NK-92 (cell line): Measurements from ENCODE around the gene KDM6A.
"Not testable (repeated sequence)": the region's sequence is repeated elsewhere in the genome, so short reads cannot be mapped to it uniquely, and the experiment has no call there.

Experiments used
- DNase-seq: peaks from one replicate; lab custom pipeline; 2025; ENCODE audit not compliant: unreplicated experiment; lab: John Stamatoyannopoulos, UW

Gene KDM6A

DNA sequence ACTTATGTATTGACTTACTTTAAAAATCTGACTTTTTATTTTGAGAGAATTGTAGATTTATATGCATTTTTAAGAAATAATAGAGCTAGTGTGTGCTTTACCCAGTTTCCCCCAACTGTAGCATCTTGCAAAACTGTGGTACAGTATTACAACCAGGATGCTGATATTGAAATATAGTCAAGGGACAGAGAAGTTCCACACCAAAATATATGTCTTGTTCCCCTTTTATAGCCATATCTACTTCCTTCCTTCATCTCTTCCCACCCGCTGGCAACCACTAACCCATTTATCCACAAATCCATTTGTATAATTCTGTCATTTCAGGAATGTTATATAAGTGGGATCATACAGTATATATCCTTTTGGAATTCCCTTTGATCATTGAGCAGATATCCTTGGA lies 16.8 kb downstream of the KDM6A start:
- DNase-seq, result no peak

DNA sequence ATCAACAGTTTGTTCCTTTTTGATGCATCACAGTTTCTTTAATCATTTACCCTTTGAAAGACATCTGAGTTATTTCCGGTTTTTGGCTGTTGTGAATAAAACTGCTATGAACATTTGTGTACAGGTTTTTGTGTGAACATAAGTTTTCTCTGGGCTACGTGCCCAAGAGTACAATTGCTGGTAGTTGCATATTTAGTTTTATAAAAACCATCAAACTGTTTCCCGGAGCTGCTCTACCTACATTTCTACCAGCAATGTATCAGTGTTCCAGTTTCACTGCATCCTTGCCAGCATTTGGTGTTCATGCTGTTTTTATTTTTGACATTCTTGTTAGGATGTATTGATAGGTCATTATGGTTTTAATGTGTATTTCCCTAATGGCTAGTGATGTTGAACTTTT lies 17.3 kb downstream of the KDM6A start:
- DNase-seq, result no peak

DNA sequence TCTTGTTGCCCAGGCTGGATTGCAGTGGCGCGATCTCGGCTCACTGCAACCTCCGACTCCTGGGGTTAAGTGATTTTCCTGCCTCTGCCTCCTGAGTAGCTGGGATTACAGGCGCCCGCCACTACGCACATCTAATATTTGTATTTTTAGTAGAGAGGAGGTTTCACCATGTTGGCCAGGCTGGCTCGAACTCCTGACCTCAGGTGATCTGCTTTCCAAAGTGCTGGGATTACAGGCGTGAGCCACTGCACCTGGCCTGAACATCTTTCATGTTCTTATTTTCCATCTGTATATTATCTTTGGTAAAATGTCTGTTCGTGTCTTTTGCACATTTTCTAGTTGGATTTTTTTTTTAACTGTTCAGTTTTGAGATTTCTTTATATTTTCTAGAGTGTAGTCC lies 17.7 kb downstream of the KDM6A start:
- DNase-seq, result not testable (repeated sequence)

DNA sequence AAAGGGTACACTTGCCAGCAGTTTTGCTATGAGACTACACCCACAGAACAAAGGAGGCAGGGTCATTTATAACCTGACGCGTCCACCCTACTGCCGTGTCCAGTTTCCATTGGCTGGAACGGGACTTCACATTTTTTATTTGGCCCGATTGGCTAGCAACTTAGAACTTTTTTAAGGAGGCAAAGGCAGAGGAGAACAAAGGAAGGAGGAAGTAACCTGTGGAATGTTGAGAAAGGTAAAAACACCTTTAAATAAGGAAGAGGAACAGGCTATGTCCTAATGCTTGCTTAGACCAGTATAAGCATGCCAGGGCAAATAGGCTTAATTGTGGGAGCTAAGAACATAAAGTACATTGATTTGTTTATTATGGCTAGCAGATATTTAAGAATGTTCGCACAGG lies 18.7 kb downstream of the KDM6A start:
- no peak for DNase-seq

DNA sequence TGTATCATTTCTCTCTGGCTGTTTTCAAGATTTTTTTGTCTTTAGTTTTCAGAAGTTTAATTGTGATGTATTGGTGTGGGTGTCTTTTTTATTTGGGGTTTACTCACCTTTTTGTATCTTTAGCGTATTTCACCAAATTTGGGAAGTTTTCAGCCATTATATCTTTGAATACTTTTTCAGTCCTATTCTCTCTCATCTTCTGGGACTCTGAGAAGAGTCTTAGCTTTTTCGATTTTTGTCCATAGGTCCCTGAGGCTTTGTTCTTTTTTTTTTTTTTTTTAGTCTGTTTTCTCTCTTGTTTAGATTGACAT lies 23.8 kb downstream of the KDM6A start:
- DNase-seq, result no peak

DNA sequence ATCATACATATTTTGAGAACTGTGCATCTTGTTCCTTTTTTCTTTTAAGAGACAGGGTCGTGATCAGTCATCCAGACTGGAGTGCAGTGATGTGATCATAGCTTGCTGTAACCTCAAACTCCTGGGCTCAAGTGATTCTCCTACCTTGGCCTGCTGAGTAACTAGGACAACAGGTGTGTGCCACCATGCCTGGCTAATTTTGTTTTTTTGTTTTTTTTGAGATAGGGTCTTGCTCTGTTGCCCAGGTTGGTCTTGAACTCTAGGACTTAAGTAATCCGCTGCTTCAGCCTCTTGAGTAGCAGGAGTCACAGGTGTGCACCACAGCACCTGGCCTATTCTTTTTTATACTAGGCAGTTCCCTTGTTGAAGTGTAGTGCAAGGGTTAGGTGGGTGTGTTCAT lies 24.6 kb downstream of the KDM6A start:
- DNase-seq, result no peak

DNA sequence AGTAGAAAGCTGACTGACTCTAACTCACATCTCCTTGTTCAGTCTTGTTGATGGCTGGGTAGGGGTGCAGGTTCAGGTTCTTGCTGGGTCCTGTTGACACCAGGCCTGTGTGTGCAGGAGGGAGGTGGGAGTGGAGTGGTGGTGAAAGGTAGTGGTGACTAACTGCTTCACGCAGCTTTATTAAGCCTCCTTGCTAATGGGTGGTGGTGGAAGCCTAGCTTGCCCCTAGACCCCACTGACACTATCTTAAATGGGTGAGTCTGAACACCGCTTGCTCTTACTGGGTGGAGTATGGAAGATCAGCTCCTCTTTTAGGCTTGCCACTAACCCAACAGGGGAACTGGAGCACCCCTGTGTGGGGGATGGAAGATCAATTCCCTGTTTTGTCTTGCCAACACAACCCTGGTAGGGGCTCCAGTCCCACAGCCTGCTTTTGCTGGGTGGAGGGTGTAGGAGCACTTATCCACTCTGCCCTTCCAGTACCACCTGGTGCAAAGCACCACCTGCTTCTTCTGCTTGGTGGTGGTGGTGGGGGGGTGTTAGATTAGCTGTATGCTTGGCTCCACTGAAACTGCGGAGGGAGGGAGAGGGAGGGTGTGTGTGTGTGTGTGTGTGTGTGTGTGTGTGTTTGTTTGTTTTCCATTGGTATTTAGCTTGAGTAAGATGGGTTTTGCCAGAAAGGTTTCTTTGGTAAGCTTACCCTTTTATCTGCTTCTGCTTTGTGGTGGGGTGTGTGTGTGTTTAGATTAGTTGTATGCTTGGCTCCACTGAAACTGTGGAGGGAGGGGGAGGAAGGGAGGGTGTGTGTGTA lies 25.6 kb downstream of the KDM6A start:
- DNase-seq, result no peak

DNA sequence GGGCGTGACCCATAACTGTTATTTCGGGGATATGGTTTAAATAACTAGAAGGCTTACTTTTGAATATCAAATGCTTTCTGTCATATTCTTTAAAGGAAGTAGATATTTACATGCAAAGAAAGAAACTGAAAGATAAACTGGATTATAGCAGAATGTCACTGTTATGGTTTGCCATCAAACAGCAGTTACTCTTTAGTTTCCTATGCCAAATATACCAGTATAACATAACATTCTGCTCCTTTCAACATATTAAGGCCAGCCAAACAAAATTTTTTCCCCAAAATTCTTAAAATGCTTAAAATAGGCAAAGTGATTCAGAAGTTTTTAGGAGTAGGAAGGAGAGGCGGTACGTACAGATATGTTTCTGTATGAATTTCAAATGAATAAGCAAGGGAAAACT lies 27.0 kb downstream of the KDM6A start:
- no peak for DNase-seq

DNA sequence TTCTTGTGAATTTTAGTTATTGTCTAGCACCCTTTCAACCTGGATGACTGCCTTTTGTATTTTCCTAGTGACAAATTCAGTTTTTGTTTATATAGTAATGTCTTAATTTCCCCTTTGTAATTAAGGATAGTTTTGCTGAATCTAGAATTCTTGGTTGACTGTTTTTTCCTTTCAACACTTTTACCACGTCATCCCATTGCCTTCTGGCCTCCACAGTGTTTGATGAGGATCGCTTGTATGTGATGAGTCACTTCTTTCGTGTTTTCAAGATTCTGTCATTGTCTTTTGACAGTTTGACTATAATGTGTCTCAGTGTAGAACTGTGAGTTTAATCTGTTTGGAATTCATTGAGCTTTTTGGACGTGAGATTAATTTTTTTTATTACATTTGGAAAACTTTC lies 30.1 kb downstream of the KDM6A start:
- no peak for DNase-seq

DNA sequence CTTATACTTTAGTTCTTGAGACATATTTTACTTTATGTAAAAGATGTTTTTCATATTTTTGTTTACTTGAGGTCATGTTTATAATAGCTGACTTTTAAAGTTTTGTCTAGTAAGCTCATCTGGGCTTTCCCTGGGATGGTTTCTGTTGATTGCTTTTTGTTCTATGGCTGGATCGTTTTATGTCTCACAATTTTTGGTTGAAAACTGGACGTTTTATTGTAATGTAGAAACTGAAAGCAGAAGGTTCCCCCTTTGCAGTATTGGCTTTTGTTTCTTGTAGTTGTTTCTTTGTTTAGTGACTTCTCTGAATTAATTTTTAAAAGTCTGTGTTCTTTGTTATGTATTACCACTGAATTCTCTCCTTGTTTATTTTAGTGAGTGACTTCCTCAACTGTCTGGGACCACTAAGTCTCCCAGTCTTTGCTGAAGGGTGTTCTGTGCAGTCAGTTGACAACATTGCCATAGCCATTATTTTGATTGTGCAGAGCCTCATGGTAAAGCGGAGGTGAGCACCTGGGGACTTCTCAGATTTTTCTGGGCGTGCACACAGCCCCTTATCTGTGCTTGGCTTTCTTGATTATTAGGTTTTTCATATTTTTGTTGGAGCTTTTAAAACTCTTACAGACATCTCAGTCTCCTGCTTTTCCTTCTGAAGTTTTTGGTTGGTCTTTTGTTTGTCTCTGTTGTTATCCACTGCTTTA lies 31.0 kb downstream of the KDM6A start:
- DNase-seq, result no peak

DNA sequence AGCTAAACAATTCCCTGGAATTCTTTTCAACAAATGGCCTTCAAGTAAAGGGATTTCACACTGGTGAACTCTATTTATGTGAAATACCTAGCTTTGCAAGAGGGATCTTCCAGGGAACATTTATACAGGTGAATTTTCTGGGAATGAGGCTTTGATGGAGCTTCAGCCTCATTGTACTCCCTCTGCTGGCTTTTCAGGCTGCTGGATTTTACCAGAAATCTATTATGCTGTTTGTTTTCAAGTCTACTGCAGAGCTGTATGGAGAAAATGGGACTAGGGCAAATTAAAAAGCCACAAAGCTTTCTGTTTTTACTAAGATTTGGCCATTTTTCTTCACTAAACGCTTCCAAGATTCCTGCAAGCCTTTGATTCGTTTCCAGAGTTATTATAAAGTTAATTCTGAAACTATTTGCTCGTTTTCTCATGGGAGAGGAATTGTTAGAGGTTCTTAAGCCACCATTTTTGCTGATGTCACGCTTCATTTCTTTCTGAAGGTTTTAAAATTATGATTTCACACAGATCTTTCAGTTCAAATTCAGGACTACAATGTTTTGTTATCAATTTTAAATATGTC lies 31.6 kb downstream of the KDM6A start:
- no peak for DNase-seq

DNA sequence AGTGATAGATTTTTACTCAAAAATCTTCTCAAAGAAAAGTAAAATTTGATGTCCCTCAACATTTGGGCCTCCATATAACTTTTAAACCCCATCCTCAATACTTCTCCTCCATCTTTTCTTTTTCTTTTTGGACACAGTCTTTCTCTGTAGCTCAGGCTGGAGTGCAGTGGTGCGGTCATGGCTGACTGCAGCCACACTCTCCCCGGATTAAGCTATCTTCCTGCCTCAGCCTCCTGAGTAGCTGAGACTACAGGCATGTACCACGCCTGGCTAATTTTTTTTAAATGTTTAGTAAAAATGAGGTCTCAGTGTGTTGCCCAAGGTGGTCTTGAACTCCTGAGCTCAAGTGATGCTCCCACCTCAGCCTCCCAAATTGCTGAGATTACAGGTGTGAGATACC lies 33.1 kb downstream of the KDM6A start:
- DNase-seq, result no peak

DNA sequence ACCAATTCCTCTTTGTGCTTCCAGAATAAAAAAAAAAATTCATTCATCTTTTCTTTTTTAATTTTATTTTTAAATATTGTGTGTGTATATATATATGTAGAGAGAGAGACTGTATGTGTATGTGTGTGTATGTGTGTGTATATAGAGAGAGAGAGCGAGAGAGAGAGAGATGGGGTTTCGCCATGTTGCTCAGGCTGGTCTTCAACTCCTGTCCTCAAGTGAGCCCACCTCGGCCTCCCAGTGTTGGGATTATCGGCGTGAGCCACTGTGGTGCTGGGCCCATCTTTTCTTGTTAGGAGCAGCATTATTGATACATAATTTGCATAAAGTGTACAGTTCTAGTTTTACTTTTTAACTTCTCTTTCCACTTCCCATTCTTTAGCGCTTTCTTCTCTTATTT lies 33.6 kb downstream of the KDM6A start:
- DNase-seq, result no peak

DNA sequence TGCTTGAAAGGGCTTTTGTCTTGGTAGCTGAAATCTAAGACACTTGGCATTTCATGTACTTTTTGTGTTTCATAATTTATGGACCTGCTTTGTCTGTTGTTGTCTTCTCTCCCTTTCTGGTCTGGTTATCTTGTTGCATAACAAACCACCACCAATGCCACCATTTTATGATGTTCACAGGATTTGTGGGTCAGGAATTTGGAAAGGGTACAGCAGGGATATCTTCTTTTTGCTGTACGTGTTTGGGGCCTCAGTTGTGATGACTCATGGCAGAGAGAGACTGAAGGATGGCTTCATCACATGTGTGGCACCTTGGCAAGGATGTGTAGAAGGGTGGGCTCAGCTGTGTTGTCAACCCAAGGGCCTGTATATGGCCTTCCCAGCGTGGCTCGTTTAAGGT lies 35.2 kb downstream of the KDM6A start:
- no peak for DNase-seq

DNA sequence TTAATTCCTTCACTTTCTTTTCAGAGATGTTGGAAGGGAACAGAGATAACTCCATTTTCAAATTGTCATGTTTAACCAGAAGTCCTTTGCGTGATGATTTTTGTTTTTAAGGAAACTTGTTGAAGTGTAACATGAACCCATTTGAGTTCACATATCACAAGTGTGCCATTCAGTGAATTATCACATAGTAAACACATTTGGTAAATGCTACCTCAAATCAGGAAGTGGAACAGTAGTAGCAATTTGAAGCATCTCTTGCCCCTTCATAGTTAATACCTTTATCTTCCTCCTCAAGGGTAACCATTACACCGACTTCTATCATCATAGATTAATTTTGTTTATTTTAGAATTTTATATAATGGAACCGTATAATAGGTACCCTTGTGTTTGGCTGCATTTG lies 35.8 kb downstream of the KDM6A start:
- DNase-seq, result no peak

DNA sequence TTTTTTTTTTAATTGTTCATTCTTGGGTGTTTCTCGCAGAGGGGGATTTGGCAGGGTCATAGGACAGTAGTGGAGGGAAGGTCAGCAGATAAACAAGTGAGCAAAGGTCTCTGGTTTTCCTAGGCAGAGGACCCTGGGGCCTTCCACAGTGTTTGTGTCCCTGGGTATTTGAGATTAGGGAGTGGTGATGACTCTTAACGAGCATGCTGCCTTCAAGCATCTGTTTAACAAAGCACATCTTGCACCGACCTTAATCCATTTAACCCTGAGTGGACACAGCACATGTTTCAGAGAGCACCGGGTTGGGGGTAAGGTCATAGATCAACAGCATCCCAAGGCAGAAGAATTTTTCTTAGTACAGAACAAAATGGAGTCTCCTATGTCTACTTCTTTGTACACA lies 37.5 kb downstream of the KDM6A start:
- not testable (repeated sequence) for DNase-seq

DNA sequence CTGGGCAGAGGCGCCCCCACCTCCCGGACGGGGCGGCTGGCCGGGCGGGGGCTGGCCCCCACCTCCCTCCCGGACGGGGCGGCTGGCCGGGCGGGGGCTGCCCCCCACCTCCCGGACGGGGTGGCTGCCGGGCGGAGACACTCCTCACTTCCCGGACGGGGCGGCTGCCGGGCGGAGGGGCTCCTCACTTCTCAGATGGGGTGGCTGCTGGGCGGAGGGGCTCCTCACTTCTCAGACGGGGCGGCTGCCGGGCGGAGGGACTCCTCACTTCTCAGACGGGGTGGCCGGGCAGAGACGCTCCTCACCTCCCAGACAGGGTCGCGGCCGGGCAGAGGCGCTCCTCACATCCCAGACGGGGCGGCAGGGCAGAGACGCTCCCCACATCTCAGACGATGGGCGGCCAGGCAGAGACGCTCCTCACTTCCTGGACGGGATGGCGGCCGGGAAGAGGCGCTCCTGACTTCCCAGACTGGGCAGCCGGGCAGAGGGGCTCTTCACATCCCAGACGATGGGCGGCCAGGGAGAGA lies 38.1 kb downstream of the KDM6A start:
- not testable (repeated sequence) for DNase-seq

DNA sequence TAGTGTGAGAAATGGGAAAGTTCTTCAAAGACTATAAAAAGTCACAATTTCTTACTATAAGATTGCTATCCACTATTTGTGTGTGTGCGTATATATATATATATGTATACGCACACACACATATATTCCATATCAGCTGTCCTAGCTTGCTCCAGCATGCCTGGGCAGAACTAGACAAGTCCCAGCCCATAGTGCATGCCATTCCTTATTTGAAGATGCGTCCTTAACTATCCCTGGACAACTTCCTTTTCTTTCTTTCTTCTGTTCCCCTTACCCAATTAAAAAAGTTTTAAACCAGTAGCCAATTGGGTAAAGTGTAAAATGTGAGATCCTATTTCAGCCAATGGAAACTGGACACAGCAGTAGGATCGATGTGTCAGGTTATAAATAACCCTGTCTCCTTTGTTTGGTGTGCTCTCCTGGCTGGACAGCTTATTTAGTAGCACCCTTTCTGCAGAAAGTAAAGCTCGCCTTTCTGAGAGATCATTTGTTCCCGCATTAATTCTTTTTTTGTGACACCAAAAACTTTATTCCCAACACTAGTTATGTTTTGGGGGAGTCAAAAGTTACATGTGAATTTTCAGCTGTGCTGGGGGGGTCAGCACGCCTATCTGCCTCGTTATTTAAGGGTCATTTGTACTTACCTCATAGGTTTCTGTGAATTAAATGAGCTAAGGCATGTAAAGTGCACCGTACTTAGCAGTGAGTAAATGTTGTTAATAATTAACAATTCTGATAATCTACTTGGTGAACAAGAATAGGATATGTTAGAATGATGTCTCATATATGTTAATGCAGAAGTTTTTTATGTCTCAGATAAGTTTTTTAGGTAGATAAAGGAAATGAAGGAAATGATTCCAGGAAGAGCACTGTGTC lies 40.9 kb downstream of the KDM6A start:
- no peak for DNase-seq

DNA sequence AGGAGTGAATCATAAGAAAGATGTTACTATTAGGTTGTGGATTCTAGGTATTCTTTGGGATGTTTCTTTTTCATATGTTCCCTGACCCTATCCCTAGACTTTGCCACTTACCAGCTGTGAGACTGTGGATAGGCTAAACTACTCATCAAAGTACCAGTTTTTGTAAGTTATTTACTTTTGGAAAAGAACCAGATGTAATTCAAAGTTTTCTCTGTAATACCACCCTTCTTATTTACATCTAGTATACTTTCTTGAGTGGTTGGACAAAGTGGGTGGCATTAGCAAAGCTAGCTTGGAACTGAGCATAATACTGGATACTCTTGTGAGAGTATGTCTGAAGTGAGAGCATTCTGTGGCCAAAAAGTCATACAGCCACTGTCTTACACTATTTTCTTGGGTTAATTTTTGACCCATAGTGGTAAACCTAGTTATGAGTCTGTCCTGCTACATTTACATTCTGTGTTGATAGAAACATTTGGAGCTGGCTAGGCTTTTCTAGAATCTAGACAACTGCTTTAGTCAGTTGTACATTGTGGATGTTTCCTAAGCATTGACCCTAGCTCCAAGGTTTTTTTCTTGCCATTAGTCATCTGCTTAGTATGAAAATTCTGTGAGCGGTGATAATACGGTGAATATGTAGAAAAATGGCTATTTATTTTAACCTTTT lies 41.7 kb downstream of the KDM6A start:
- no peak for DNase-seq

DNA sequence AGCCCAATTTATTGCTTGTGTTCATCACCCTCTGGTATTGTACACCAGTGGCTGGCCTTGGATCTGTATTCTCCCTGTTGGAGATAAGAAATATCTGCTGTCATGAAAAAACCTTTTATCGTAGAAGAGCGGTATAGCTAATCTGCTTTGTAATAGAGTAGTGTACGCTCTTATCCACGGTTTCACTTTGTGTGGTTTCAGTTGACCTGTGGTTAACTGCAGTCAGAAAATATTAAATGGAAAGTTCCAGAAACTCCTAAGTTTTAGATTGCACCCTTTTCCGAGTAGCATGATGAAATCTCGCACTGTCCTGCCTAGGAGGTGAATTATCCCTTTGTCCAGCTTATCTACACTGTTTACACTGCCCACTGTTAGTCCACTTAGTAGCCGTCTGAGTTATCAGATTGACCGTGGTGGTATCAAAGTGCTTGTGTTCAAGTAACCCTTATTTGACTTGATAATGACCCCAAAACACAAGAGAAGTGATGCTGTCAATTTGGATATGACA lies 42.4 kb downstream of the KDM6A start:
- no peak for DNase-seq

DNA sequence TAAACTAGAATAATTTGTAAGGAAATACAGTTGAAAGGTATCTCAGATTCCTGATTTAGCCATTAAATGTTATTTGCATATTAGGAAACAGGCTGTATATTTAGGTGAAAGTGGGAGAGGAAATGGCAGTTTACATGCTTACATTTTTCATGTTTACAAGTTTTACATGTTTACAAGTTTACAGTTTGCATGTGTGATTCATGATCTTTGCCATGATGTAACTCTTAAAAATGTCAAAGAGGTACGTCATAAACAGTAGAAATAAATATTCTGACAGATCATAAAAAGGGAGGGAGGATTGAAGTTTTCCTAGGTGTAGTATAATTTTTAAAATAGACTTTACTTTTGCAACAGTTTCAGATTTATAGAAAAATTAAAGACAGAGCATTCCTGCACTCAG lies 45.7 kb downstream of the KDM6A start:
- DNase-seq, result no peak
